ENCODE data around the gene KRT33A. TPM values are rescaled to one million over a fixed set of nuclear protein-coding genes. Genes with fewer than 3 reads are reported as not detected.
A peak's percentile ranks its signal among the peaks of the same experiment; 100 is the strongest.
"Not testable (repeated sequence)": the region's sequence is repeated elsewhere in the genome, so short reads cannot be mapped to it uniquely, and the experiment has no call there.

Gene KRT33A
- polyA plus RNA-seq, 3 donors = not detected

DNA sequence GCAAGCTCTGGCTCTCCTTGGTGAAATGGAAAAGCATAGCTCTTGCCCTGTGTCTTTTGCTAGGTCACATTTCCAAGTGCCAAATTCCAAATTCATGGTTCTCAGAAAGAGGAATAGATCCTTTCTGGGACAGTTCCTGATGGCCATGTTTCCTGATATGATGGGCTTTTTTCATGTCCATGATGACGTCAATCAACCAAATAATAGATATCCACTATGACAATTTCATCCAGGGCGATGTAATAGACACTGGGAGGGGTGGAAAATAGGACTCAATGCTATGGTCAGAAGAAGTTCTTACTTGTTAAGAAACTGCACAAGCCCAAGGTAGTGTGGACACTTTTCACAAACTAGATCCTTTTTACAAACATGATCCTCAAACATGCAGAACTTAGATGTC, 549 bp upstream of the KRT33A start:
- H3K9me3 Mint-ChIP-seq = peaks cover 0 to 1% (median 0%) of the 10 kb centered on the region in 7 donors
- H3K4me1 ChIP-seq (ENCODE audit: control insufficient read depth in 1 of 2, insufficient read depth in 2 of 2, low read length in 2 of 2) = peaks cover 0 to 5% of the 10 kb centered on the region in 2 donors
- H3K27me3 Mint-ChIP-seq (ENCODE audit: low read depth in 3 of 3) = peaks cover 2 to 6% (median 3%) of the 10 kb centered on the region in 3 donors
- no peak for TF ChIP-seq CTCF (IDR thresholded peaks at IDR 0.05)
- intact Hi-C loops (cut with micrococcal nuclease) = no loop called here
- H3K36me3 Mint-ChIP-seq = no peaks in the 10 kb centered on the region
- no peaks in the 10 kb centered on the region for H3K36me3 ChIP-seq (replicated peaks in 1 of 2; ENCODE audit: control insufficient read depth in 1 of 2, insufficient read depth in 2 of 2, low read length in 2 of 2)
- no peak overlapping the region for H3K4me2 ChIP-seq (replicated peaks; ENCODE audit: extremely low read depth, low read length, poor library complexity, severe bottlenecking)
- WGBS (ENCODE audit: insufficient coverage) = no CpG with 5 or more reads among the region's 2 CpGs
- no peaks in the 10 kb centered on the region for H3K79me2 ChIP-seq (ENCODE audit: insufficient read depth, low read length)
- H2AFZ ChIP-seq (ENCODE audit: insufficient read depth, low read depth, low read length, poor library complexity, severe bottlenecking) = no peak overlapping the region
- no peaks in the 10 kb centered on the region for H3K9me3 ChIP-seq (replicated peaks in 1 of 2; ENCODE audit: control insufficient read depth in 1 of 2, insufficient read depth in 1 of 2, low read length in 2 of 2)
- no peak for DNase-seq
- H3K27ac ChIP-seq (ENCODE audit: low read depth in 1 of 2, low read length in 2 of 2) = no peak overlapping the region
- no peak overlapping the region for H3K4me3 ChIP-seq (replicated peaks in 1 of 3; ENCODE audit: low read depth in 2 of 3, low read length in 3 of 3)
- no peak overlapping the region for H3K27ac Mint-ChIP-seq
- H3K4me1 Mint-ChIP-seq = peaks cover 6% of the 10 kb centered on the region
- no peaks in the 10 kb centered on the region for H4K20me1 ChIP-seq (ENCODE audit: insufficient read depth, low read length)
- no peak overlapping the region for H3K9ac ChIP-seq (ENCODE audit: insufficient read depth, low read length, poor library complexity, severe bottlenecking)
- no peak overlapping the region for H3K4me3 Mint-ChIP-seq
- peaks cover 0 to under 1% of the 10 kb centered on the region in 2 donors for H3K27me3 ChIP-seq (ENCODE audit: control insufficient read depth in 2 of 2, insufficient read depth in 2 of 2, low read length in 2 of 2)

DNA sequence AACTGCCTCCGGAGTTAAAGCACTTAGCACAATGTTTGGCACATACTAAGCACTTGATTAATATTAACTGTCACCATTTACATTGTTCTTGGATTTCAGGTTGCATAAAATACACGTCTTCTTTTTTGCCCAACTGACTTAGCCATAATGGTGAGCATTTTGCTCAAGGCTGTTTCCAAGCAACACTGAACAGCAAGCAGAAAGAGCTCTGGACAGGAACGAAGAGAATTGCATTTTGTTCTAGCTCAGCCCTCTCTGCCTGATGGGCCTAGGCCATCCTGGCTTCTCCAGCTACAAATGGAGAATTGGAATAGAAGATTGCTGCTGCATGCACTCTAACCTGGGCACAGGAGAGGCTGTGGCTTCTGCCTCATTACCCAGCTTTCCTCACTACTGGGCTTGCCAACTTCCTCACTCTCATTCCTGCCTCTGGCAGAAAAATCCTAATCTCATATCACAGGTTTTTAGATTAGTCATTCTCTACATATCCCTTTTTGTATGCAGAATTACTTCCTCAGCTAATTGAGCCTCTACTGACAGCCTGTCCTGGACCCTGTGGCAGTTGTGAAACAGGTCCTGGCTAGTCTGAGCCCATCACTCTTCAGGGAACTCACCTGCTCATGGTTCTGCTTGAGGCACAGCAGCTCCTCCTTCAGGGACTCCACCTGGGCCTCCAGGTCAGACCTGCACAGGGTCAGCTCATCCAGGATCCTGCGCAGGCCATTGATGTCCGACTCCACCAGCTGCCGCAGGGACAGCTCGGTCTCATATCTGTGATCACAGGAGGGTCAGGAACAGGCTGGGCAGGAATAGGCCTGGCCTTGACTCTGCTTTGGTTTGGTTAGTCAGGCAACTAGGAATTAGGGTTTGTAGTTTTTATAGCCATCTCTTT, 2.5 kb downstream of the KRT33A start:
- Histone ChIP-seq H3K79me2 (ENCODE audit: insufficient read depth, low read length) (no peaks in the 10 kb centered on the region), H3K4me3 (replicated peaks in 1 of 3; ENCODE audit: low read depth in 2 of 3, low read length in 3 of 3) (no peak overlapping the region), H3K36me3 (replicated peaks in 1 of 2; ENCODE audit: control insufficient read depth in 1 of 2, insufficient read depth in 2 of 2, low read length in 2 of 2) (no peaks in the 10 kb centered on the region), H3K27me3 (ENCODE audit: control insufficient read depth in 2 of 2, insufficient read depth in 2 of 2, low read length in 2 of 2) (no peaks in the 10 kb centered on the region), H3K9me3 (replicated peaks in 1 of 2; ENCODE audit: control insufficient read depth in 1 of 2, insufficient read depth in 1 of 2, low read length in 2 of 2) (peaks cover 0 to 2% of the 10 kb centered on the region in 2 donors), H2AFZ (ENCODE audit: insufficient read depth, low read depth, low read length, poor library complexity, severe bottlenecking) (no peak overlapping the region), H3K4me1 (ENCODE audit: control insufficient read depth in 1 of 2, insufficient read depth in 2 of 2, low read length in 2 of 2) (no peaks in the 10 kb centered on the region), H3K4me2 (replicated peaks; ENCODE audit: extremely low read depth, low read length, poor library complexity, severe bottlenecking) (no peak overlapping the region), H3K27ac (ENCODE audit: low read depth in 1 of 2, low read length in 2 of 2) (no peak overlapping the region), H4K20me1 (ENCODE audit: insufficient read depth, low read length) (no peaks in the 10 kb centered on the region), H3K9ac (ENCODE audit: insufficient read depth, low read length, poor library complexity, severe bottlenecking) (no peak overlapping the region)
- 93% methylated on average over 7 of the region's 7 CpGs for WGBS (ENCODE audit: insufficient coverage)
- Mint-ChIP-seq H3K27ac (no peak overlapping the region), H3K36me3 (no peaks in the 10 kb centered on the region), H3K4me1 (no peaks in the 10 kb centered on the region), H3K4me3 (no peak overlapping the region), H3K27me3 (ENCODE audit: low read depth in 3 of 3) (peaks cover 3 to 9% (median 4%) of the 10 kb centered on the region in 3 donors), H3K9me3 (peaks cover 2 to 6% (median 3%) of the 10 kb centered on the region in 7 donors)
- DNase-seq = no peak
- no peak for TF ChIP-seq CTCF (IDR thresholded peaks at IDR 0.05)
- intact Hi-C loops (cut with micrococcal nuclease) = no loop called here

DNA sequence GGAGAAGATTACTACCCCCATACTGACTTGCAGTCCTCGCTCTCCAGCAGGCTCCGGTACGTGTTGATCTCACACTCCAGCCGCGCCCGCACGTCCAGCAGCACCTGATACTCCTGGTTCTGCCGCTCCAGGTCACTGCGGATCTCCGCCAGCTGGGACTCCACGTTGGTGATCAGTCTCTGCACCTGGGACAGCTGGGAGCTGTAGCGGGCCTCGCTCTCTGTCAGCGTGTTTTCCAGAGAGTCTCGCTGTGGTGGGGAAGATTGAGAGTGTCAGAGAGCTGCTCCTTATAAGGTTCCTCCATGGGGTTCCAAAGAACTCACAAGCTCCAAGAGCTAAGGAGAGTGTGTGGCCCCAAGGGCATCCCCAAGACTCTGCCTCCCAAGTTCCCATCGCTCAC, 4.2 kb downstream of the KRT33A start:
- H3K4me3 ChIP-seq (replicated peaks in 1 of 3; ENCODE audit: low read depth in 2 of 3, low read length in 3 of 3); H3K4me1 Mint-ChIP-seq; H4K20me1 ChIP-seq (ENCODE audit: insufficient read depth, low read length); H3K36me3 Mint-ChIP-seq; H2AFZ ChIP-seq (ENCODE audit: insufficient read depth, low read depth, low read length, poor library complexity, severe bottlenecking); H3K27me3 ChIP-seq (ENCODE audit: control insufficient read depth in 2 of 2, insufficient read depth in 2 of 2, low read length in 2 of 2); DNase-seq; H3K4me2 ChIP-seq (replicated peaks; ENCODE audit: extremely low read depth, low read length, poor library complexity, severe bottlenecking); H3K4me1 ChIP-seq (ENCODE audit: control insufficient read depth in 1 of 2, insufficient read depth in 2 of 2, low read length in 2 of 2); H3K4me3 Mint-ChIP-seq; H3K79me2 ChIP-seq (ENCODE audit: insufficient read depth, low read length); H3K27ac ChIP-seq (ENCODE audit: low read depth in 1 of 2, low read length in 2 of 2); H3K9ac ChIP-seq (ENCODE audit: insufficient read depth, low read length, poor library complexity, severe bottlenecking); H3K36me3 ChIP-seq (replicated peaks in 1 of 2; ENCODE audit: control insufficient read depth in 1 of 2, insufficient read depth in 2 of 2, low read length in 2 of 2); intact Hi-C loops (cut with micrococcal nuclease): not testable (repeated sequence)
- WGBS (ENCODE audit: insufficient coverage) = 98% methylated on average over 12 of the region's 16 CpGs
- H3K9me3 Mint-ChIP-seq = peaks cover 10 to 22% (median 19%) of the 10 kb centered on the region in 7 donors
- peak overlapping the region in 1 of 7 donors; percentile 11 for H3K27ac Mint-ChIP-seq
- peaks cover 2 to 10% (median 4%) of the 10 kb centered on the region in 3 donors for H3K27me3 Mint-ChIP-seq (ENCODE audit: low read depth in 3 of 3)
- H3K9me3 ChIP-seq (replicated peaks in 1 of 2; ENCODE audit: control insufficient read depth in 1 of 2, insufficient read depth in 1 of 2, low read length in 2 of 2) = peaks cover 15 to 16% of the 10 kb centered on the region in 2 donors
